HCT116 (cell line): ENCODE measurements around the gene ZNF316. TPM values are rescaled to one million over a fixed set of nuclear protein-coding genes. Genes with fewer than 3 reads are reported as not detected.

Source experiments
- ATAC-seq: fragments of 200-7000 bp; cut with Tn5 transposase; 2 replicates; pipeline ENCODE4 v1.9.1; 2020; ENCODE audit warnings: mild to moderate bottlenecking, moderate library complexity
- BruUV-seq: library from RNA; stranded (reverse); fragments of 400-500 nt; replicated peaks from 2 replicates; lab custom pipeline; 2021; lab: Mats Ljungman, UMichigan
- CTCF ChIA-PET: fragments of 300-600 bp; sonication (Branson Sonifier 250); formaldehyde crosslinking; loops from one replicate; lab custom pipeline; 2021; ENCODE audit warnings: antibody characterized with exemption; lab: Charles Lee
- POLR2A ChIA-PET: fragments of 300-600, 350-600 bp; sonication (Branson Sonifier 250); formaldehyde crosslinking; loops from one replicate; lab custom pipeline; 2021; ENCODE audit warnings: antibody characterized with exemption; lab: Charles Lee
- RAD21 ChIA-PET, 2 experiments: fragments of 300-600 bp; sonication (Branson Sonifier 250); formaldehyde crosslinking; loops; one replicate each; lab custom pipeline; 2023; ENCODE audit warnings: low total read pairs in 2 of 2; ENCODE audit not compliant: uncharacterized antibody in 2 of 2, unreplicated experiment in 2 of 2, low non-redundant PET in 1 of 2; lab: Charles Lee
- DNase-seq: peaks from one replicate; pipeline ENCODE4 v3.0.0-alpha.2; 2010; ENCODE audit warnings: low read depth, low spot score
- H2AFZ ChIP-seq: fragments of 200-600 bp; shearing (Covaris generic), sonication (generic); 2 replicates; pipeline ENCODE4 v1.6.1; 2017; ENCODE audit warnings: low read depth, mixed run types, mixed read lengths, antibody characterized with exemption, low read length; ENCODE audit not compliant: poor library complexity, severe bottlenecking
- H3K27ac ChIP-seq: 2 replicates; pipeline ENCODE4 v1.5.1; 2012; ENCODE audit warnings: low read depth, low read length
- H3K27me3 ChIP-seq: fragments of 200-600 bp; sonication (generic); 2 replicates; pipeline ENCODE4 v1.6.1; 2016; ENCODE audit warnings: mixed run types, low read length, mixed read lengths; ENCODE audit not compliant: insufficient read depth
- H3K36me3 ChIP-seq, 2 experiments: fragments of 200-500 bp in 1 of 2; fragments of 200-600 bp in 1 of 2; sonication (Bioruptor generic) in 1 of 2; sonication (generic) in 1 of 2; 2 replicates each; pipeline versions ENCODE4 v1.5.1 to v1.6.1; 2014 to 2016; ENCODE audit warnings: low read length in 2 of 2, inconsistent platforms in 1 of 2, mixed read lengths in 1 of 2, mixed run types in 1 of 2; ENCODE audit not compliant: insufficient read depth in 2 of 2, control insufficient read depth in 1 of 2
- H3K4me1 ChIP-seq, 2 experiments: fragments of 200-600 bp in 1 of 2; sonication (generic) in 1 of 2; 2 replicates each; pipeline versions ENCODE4 v1.5.1 to v1.6.1; 2012 to 2017; ENCODE audit warnings: low read length in 2 of 2, inconsistent platforms in 1 of 2, mild to moderate bottlenecking in 1 of 2, mixed read lengths in 1 of 2, mixed run types in 1 of 2, moderate library complexity in 1 of 2; ENCODE audit not compliant: insufficient read depth in 2 of 2, control insufficient read depth in 1 of 2
- H3K4me2 ChIP-seq: fragments of 200-600 bp; sonication (generic); 2 replicates; pipeline ENCODE4 v1.6.1; 2017; ENCODE audit warnings: mixed run types, low read length, mixed read lengths
- H3K4me3 ChIP-seq, 2 experiments: fragments of 200-600 bp in 1 of 2; sonication (generic) in 1 of 2; replicated peaks in 1 of 2; 2 replicates each; pipeline ENCODE4 v1.5.1; 2011 to 2016; ENCODE audit warnings: low read length in 2 of 2, control low read depth in 1 of 2, low read depth in 1 of 2, mild to moderate bottlenecking in 1 of 2, mixed read lengths in 1 of 2, mixed run types in 1 of 2
- H3K79me2 ChIP-seq: fragments of 200-600 bp; sonication (generic); 2 replicates; pipeline ENCODE4 v1.6.1; 2017; ENCODE audit warnings: mild to moderate bottlenecking, mixed run types, low read length, moderate library complexity, mixed read lengths; ENCODE audit not compliant: insufficient read depth
- H3K9ac ChIP-seq: fragments of 200-600 bp; sonication (generic); 2 replicates; pipeline ENCODE4 v1.6.1; 2016; ENCODE audit warnings: low read length, mixed read lengths
- H3K9me2 ChIP-seq: fragments of 200-600 bp; sonication (generic), shearing (Covaris generic); 2 replicates; pipeline ENCODE4 v1.6.1; 2017; ENCODE audit warnings: mixed run types, mild to moderate bottlenecking, moderate library complexity; ENCODE audit not compliant: insufficient read depth
- H3K9me3 ChIP-seq, 2 experiments: fragments of 200-500 bp in 1 of 2; fragments of 200-600 bp in 1 of 2; sonication (Bioruptor generic) in 1 of 2; sonication (generic) in 1 of 2; 2 replicates each; pipeline ENCODE4 v1.6.1; 2014 to 2017; ENCODE audit warnings: low read length in 2 of 2, mixed read lengths in 2 of 2, inconsistent platforms in 1 of 2, low read depth in 1 of 2, mild to moderate bottlenecking in 1 of 2, mixed run types in 1 of 2, moderate library complexity in 1 of 2; ENCODE audit not compliant: control insufficient read depth in 1 of 2, insufficient read depth in 1 of 2
- H4K20me1 ChIP-seq: fragments of 200-600 bp; sonication (generic), shearing (Covaris generic); 2 replicates; pipeline ENCODE4 v1.6.1; 2017; ENCODE audit warnings: mixed run types, mild to moderate bottlenecking, moderate library complexity; ENCODE audit not compliant: insufficient read depth
- ATF3 ChIP-seq: IDR thresholded peaks from 2 replicates; pipeline ENCODE4 v1.6.1; 2012
- EGR1 ChIP-seq: IDR thresholded peaks from 2 replicates; pipeline ENCODE4 v1.6.1; 2012; ENCODE audit warnings: low read depth
- POLR2AphosphoS5 ChIP-seq: IDR thresholded peaks from 2 replicates; pipeline ENCODE4 v1.6.1; 2011; ENCODE audit warnings: mild to moderate bottlenecking, low read depth, low read length, moderate library complexity
- REST ChIP-seq: IDR thresholded peaks from 2 replicates; pipeline ENCODE4 v1.6.1; 2012; ENCODE audit warnings: low read depth
- SIN3A ChIP-seq: IDR thresholded peaks from 2 replicates; pipeline ENCODE4 v1.6.1; 2012; ENCODE audit warnings: low read depth
- ZNF274 ChIP-seq: fragments of 200-500 bp; sonication (Bioruptor generic); IDR thresholded peaks from 2 replicates; pipeline ENCODE4 v1.6.1; 2014; ENCODE audit warnings: mild to moderate bottlenecking, low read depth, low read length, inconsistent platforms
- intact Hi-C: fragments of 100-400 bp; cut with micrococcal nuclease; formaldehyde crosslinking; loops from 2 replicates; pipeline ENCODE4 v1.10.0; 2022
- total RNA-seq: library from RNA; stranded (reverse); gene quantifications from one replicate; pipeline ENCODE4 v1.2.1, GENCODE V29; 2021; ENCODE audit not compliant: unreplicated experiment

ZNF316 gene
- total RNA-seq, 1 experiment from 2014 or later, result 25.0 TPM

GRCh38 chr7:6639032-6639431, 1.9 kb downstream of the ZNF316 start:
- H3K4me2 ChIP-seq, result peak overlapping the region; percentile 88; the same call in 1 of the 2 replicates

More at GRCh38 chr7:6639032-6639431, 1.9 kb downstream of the ZNF316 start:
- H3K27ac ChIP-seq, result no peak overlapping the region
- intact Hi-C loops, result no loop called here
- no peaks in the 10 kb centered on the region for H4K20me1 ChIP-seq
- no peaks in the 10 kb centered on the region for H3K9me3 ChIP-seq
- ChIA-PET RAD21 (no interaction called here), POLR2A (no interaction called here)
- no peaks in the 10 kb centered on the region for H3K9me2 ChIP-seq
- no peaks in the 10 kb centered on the region for H3K27me3 ChIP-seq
- BruUV-seq, result no TSS peak
- peaks cover 2 to 17% of the 10 kb centered on the region in 2 experiments; a peak in 2 of 4 replicates for H3K4me1 ChIP-seq
- no peak overlapping the region for H2AFZ ChIP-seq
- no peak overlapping the region for H3K9ac ChIP-seq
- no peak overlapping the region for H3K4me3 ChIP-seq
- no peak for DNase-seq
- TF ChIP-seq EGR1 (no peak), POLR2AphosphoS5 (no peak), REST (no peak), SIN3A (no peak), ATF3 (no peak), ZNF274 (no peak)
- TF ChIP-seq, all 23 proteins: peak for 0
- H3K36me3 ChIP-seq, result peaks cover 14 to 15% of the 10 kb centered on the region in 2 experiments; a peak in 2 of 4 replicates
- ATAC-seq, result no peak
- CTCF ChIA-PET, result no interaction called here
- H3K79me2 ChIP-seq, result peaks cover 44% of the 10 kb centered on the region
